Activated B cell treated with CpG ODN at 0.5 μM for 24 hours (primary cell): ENCODE data around the gene PPM1D. TPM values are rescaled to one million over a fixed set of nuclear protein-coding genes. Genes with fewer than 3 reads are reported as not detected.
"Not testable (repeated sequence)": the region's sequence is repeated elsewhere in the genome, so short reads cannot be mapped to it uniquely, and the experiment has no call there.

Experiments used
- ATAC-seq: fragments of 200-7000 bp; cut with Tn5 transposase; one replicate; pipeline ENCODE4 v1.10.0; 2021; ENCODE audit warnings: low read depth, mild to moderate bottlenecking, moderate library complexity
- CTCF ChIA-PET: fragments of 350-600 bp; sonication (Branson Sonifier 250); formaldehyde crosslinking; loops from one replicate; lab custom pipeline; 2021; ENCODE audit warnings: antibody characterized with exemption; lab: Charles Lee
- POLR2A ChIA-PET: fragments of 350-600 bp; sonication (Branson Sonifier 250); formaldehyde crosslinking; loops from one replicate; lab custom pipeline; 2021; ENCODE audit warnings: antibody characterized with exemption; lab: Charles Lee
- DNase-seq: peaks from one replicate; pipeline ENCODE4 v3.0.0; 2022
- H3K27ac Mint-ChIP-seq: one replicate; pipeline ENCODE4 v1.8.0; 2020; ENCODE audit warnings: mixed read lengths
- H3K27me3 Mint-ChIP-seq: one replicate; pipeline ENCODE4 v1.8.0; 2021; ENCODE audit warnings: mixed read lengths
- H3K36me3 Mint-ChIP-seq: one replicate; pipeline ENCODE4 v1.8.0; 2021; ENCODE audit warnings: low read depth, mixed read lengths
- H3K4me1 Mint-ChIP-seq: one replicate; pipeline ENCODE4 v1.8.0; 2021; ENCODE audit warnings: mixed read lengths
- H3K4me3 Mint-ChIP-seq: one replicate; pipeline ENCODE4 v1.8.0; 2020; ENCODE audit warnings: mild to moderate bottlenecking, mixed read lengths
- H3K9me3 Mint-ChIP-seq: one replicate; pipeline ENCODE4 v1.8.0; 2020; ENCODE audit warnings: mixed read lengths
- intact Hi-C: fragments of 100-400 bp; cut with micrococcal nuclease; formaldehyde crosslinking; loops from one replicate; pipeline ENCODE4 v1.15.1; 2024
- total RNA-seq: library from RNA; stranded (reverse); gene quantifications from 2 replicates; pipeline ENCODE4 v1.2.3, GENCODE V29; 2022
- TF ChIP-seq, protein P1 (sequence below): fragments of 200-600 bp; IDR thresholded peaks from one replicate; pipeline ENCODE4 v1.8.0; 2022; ENCODE audit warnings: antibody characterized with exemption, mild to moderate bottlenecking

The PPM1D gene
- total RNA-seq, 1 donor from 2014 or later: 13.3 TPM

- POLR2A ChIA-PET: no interaction called here
- Mint-ChIP-seq H3K27ac (no peak overlapping the region), H3K9me3 (no peaks in the 10 kb centered on the region), H3K4me3 (no peak overlapping the region), H3K36me3 (peaks cover 11% of the 10 kb centered on the region), H3K27me3 (no peaks in the 10 kb centered on the region), H3K4me1 (peaks cover 44% of the 10 kb centered on the region)
- TF ChIP-seq, protein P1, sequence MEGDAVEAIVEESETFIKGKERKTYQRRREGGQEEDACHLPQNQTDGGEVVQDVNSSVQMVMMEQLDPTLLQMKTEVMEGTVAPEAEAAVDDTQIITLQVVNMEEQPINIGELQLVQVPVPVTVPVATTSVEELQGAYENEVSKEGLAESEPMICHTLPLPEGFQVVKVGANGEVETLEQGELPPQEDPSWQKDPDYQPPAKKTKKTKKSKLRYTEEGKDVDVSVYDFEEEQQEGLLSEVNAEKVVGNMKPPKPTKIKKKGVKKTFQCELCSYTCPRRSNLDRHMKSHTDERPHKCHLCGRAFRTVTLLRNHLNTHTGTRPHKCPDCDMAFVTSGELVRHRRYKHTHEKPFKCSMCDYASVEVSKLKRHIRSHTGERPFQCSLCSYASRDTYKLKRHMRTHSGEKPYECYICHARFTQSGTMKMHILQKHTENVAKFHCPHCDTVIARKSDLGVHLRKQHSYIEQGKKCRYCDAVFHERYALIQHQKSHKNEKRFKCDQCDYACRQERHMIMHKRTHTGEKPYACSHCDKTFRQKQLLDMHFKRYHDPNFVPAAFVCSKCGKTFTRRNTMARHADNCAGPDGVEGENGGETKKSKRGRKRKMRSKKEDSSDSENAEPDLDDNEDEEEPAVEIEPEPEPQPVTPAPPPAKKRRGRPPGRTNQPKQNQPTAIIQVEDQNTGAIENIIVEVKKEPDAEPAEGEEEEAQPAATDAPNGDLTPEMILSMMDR: no peak
- CTCF ChIA-PET: no interaction called here
- intact Hi-C loops: loop anchor here (5.0 kb wide), 2 partner anchors 38 to 713 kb away; partner anchors contain the start of genes RPS6KB1 and TUBD1
- DNase-seq (no peak), ATAC-seq (no peak)
Measured at GRCh38 chr17:60604686-60605334, 4.8 kb downstream of the PPM1D start.

GRCh38 chr17:60606036-60606435 is 6.0 kb downstream of the PPM1D start:
- TF ChIP-seq, protein P1: no peak
- Mint-ChIP-seq H3K4me3 (no peak overlapping the region), H3K4me1 (peaks cover 52% of the 10 kb centered on the region), H3K9me3 (no peaks in the 10 kb centered on the region), H3K27me3 (no peaks in the 10 kb centered on the region), H3K27ac (no peak overlapping the region), H3K36me3 (peaks cover 6% of the 10 kb centered on the region)
- DNase-seq: no peak
- ChIA-PET POLR2A (no interaction called here), CTCF (no interaction called here)
- ATAC-seq: no peak
- intact Hi-C loops: no loop called here

GRCh38 chr17:60610473-60610872 is 10.5 kb downstream of the PPM1D start:
- Mint-ChIP-seq H3K36me3 (peaks cover 8% of the 10 kb centered on the region), H3K27me3 (no peaks in the 10 kb centered on the region), H3K4me1 (peaks cover 26% of the 10 kb centered on the region), H3K9me3 (no peaks in the 10 kb centered on the region), H3K27ac (no peak overlapping the region), H3K4me3 (no peak overlapping the region)
- ChIA-PET POLR2A (no interaction called here), CTCF (no interaction called here)
- intact Hi-C loops: no loop called here
- DNase-seq (no peak), ATAC-seq (no peak)
- TF ChIP-seq, protein P1: no peak

DNA sequence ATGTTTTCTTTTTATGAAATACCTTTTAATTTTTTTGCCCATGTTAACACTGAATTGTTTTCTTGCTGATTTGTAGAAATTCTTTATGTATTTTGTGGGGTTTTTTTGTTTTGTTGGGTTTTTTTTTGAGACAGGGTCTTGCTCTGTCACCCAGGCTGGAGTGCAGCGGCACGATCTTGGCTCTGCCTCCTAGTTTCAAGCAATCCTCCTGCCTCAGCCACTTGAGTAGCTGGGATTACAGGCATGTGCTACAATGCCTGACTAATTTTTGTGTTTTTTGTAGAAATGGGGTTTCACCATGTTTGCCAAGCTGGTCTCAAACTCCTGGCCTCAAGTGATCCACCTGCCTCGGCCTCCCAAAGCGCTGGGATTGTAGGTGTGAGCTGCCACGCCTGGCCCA is 11.3 kb downstream of the PPM1D start:
- H3K9me3 Mint-ChIP-seq, intact Hi-C loops, H3K4me3 Mint-ChIP-seq, DNase-seq, CTCF ChIA-PET, H3K36me3 Mint-ChIP-seq, H3K27me3 Mint-ChIP-seq, H3K27ac Mint-ChIP-seq, ATAC-seq: not testable (repeated sequence)
- H3K4me1 Mint-ChIP-seq: peaks cover 21% of the 10 kb centered on the region
- POLR2A ChIA-PET: interaction anchor here (0.6 kb wide), 1 partner anchor 86 kb away, joined by 10 read pairs; no protein-coding TSS in a partner anchor

GRCh38 chr17:60613325-60613724 is 13.3 kb downstream of the PPM1D start:
- peaks cover 18% of the 10 kb centered on the region for H3K4me1 Mint-ChIP-seq
- no peak overlapping the region for H3K27ac Mint-ChIP-seq
- TF ChIP-seq, protein P1: no peak
- H3K9me3 Mint-ChIP-seq: no peaks in the 10 kb centered on the region
- ChIA-PET POLR2A (no interaction called here), CTCF (no interaction called here)
- no peaks in the 10 kb centered on the region for H3K27me3 Mint-ChIP-seq
- ATAC-seq: no peak
- H3K36me3 Mint-ChIP-seq: peaks cover 11% of the 10 kb centered on the region
- no peak overlapping the region for H3K4me3 Mint-ChIP-seq
- DNase-seq: no peak
- intact Hi-C loops: no loop called here

GRCh38 chr17:60613796-60614195 is 13.8 kb downstream of the PPM1D start:
- ATAC-seq, DNase-seq, intact Hi-C loops, POLR2A ChIA-PET, H3K27me3 Mint-ChIP-seq, CTCF ChIA-PET, H3K4me3 Mint-ChIP-seq, H3K9me3 Mint-ChIP-seq, H3K27ac Mint-ChIP-seq: not testable (repeated sequence)
- peaks cover 14% of the 10 kb centered on the region for H3K36me3 Mint-ChIP-seq
- peaks cover 22% of the 10 kb centered on the region for H3K4me1 Mint-ChIP-seq

- ATAC-seq, CTCF ChIA-PET, POLR2A ChIA-PET, H3K9me3 Mint-ChIP-seq, DNase-seq, H3K27ac Mint-ChIP-seq, H3K27me3 Mint-ChIP-seq, H3K4me3 Mint-ChIP-seq, intact Hi-C loops: not testable (repeated sequence)
- peaks cover 26% of the 10 kb centered on the region for H3K4me1 Mint-ChIP-seq
- H3K36me3 Mint-ChIP-seq: peaks cover 15% of the 10 kb centered on the region
Measured at GRCh38 chr17:60614247-60614646, 14.3 kb downstream of the PPM1D start.
